COLO668 (cell line): ENCODE results near the gene TMEM91.
"Not testable (repeated sequence)": the region's sequence is repeated elsewhere in the genome, so short reads cannot be mapped to it uniquely, and the experiment has no call there.

Source experiments
- DNase-seq: peaks from one replicate; lab custom pipeline; 2025; ENCODE audit not compliant: unreplicated experiment; lab: John Stamatoyannopoulos, UW

The TMEM91 gene

DNA sequence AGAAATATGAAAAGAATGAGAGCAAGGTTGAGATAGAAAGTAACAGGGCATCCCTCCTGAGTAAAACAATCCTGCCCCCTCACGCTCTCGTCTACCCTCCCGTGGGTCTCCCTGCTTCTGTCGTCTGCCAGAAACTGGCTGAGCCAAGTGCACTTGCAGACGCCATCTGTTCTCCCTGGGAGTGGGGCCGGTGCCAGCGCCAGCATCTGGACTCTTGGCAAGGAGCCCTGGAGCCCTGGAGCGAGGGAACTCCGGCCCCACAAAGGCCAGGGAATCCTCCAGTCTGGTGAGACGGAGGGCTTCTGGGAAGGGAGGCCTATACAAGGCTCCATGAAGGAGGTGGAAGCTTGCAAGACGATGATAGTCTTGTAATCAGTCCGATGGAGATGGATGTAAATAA lies 2.3 kb upstream of the TMEM91 start:
- DNase-seq: no peak

DNA sequence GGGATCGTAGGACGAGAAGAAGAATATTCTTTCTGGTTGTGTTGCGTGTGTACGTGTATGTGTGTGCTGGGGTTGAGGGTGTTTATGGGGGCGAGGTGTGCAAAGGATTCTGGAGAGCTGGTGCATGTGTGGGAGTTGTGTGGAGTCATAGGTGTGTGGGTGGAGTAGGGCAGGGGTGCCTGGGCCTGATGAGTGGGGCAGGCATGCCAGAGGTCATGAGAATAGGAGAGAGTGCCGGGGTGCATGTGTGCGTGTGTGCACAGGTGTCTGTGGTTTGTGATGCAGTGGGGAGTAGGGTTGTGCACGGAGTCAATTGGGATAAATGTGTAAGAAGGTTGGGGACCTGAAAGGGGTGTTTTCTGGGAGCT lies 649 bp downstream of the TMEM91 start:
- DNase-seq: no peak

DNA sequence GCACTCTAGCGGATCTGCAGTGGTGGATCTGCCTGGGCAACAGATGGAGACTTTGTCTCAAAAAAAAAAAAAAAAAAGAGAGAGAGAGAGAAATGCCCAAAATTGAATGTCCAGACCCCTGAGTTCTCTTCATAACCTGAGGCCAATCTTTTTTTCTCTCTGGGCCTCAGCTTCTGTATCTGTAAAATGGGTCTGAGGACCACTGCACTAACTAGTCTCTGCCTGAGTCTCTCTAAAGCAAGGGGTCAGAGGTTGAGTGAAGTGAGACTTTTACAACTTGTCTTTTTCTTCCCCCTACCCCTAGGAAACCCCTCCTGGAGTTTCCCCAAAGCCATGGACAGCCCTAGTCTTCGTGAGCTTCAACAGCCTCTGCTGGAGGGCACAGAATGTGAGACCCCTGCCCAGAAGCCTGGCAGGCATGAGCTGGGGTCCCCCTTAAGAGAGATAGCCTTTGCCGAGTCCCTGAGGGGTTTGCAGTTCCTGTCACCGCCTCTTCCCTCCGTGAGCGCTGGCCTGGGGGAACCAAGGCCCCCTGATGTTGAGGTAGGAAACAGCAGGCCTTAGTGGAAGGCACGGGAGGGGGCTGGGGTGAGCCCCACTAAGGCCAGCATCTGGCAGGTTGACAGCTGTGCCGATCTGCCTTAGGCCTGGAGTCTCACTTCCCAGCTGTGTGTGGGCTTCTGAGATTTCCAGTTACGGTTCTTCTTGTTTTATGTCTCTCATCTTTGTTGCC lies 1.8 kb downstream of the TMEM91 start:
- no peak for DNase-seq

DNA sequence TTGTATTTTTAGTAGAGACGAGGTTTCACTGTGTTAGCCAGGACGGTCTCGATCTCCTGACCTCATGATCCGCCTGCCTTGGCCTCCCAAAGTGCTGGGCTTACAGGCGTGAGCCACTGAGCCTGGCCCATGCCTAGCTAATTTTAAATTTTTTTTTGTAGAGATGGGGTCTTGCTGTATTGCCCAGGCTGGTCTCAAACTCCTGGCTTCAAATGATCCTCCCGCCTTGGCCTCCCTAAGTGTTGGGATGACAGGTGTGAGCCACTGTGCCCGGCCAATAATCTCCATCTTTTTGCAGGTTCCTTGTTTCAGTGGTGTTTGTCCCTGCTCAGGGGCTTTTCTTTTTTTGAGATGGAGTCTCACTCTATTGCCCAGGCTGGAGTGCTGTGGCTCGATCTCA lies 5.2 kb downstream of the TMEM91 start:
- not testable (repeated sequence) for DNase-seq

DNA sequence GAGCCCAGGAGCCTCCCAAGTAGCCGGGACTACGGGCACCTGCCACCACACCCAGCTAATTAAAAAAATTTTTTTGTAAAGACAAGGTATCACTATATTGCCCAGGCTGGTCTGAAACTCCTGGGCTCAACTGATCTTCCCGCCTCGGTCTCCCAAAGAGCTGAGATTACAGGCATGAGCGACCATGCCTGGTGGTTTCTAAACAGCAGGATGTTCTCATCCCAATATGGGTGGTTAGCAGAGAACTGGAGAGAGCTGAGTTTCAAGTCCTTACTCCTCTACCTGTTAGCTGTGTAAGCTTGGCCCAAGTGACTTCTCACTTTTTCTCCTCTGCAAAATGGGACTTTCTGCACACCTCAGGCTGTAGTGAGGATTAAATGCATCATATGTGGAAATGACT lies 8.0 kb downstream of the TMEM91 start:
- no peak for DNase-seq

DNA sequence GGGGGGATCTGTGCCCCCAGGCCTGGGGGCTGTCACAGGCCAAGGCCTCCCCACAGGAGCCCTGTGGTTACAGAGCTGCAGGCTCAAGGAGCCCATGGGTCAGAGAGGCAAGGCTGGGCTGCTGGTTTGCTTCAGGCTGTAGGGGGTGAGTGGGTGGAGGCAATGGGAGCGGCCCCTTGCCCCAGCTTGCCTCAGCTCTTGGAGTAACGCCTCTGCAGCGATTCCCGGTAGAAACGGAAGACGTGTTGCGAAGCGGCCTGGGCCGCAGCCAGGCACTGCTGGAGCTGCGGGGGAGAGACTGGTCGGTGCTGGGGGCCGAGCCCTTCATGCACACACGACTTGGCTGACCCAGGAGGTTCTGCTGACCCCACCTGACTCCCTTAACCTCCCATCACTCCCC lies 10.1 kb downstream of the TMEM91 start:
- DNase-seq: no peak

DNA sequence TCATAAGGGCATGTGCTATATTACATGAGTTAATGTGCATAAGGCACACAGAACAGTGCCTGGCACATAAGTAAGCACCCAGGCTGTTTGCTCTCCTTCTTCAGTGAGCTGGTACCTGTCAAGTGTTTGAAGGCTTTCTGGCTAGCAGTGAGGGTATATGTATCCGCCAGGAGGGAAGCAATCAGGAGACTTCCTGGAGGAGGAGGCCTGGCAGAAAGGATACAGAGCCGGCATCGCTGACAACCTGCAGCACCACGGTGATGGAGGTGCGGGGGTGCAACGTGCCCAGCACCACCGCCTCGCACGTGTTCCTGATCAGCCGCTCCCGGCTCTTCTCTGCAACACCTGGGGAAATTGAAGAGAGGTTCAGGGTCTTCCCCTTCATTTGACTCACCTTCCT lies 15.3 kb downstream of the TMEM91 start:
- DNase-seq: no peak

DNA sequence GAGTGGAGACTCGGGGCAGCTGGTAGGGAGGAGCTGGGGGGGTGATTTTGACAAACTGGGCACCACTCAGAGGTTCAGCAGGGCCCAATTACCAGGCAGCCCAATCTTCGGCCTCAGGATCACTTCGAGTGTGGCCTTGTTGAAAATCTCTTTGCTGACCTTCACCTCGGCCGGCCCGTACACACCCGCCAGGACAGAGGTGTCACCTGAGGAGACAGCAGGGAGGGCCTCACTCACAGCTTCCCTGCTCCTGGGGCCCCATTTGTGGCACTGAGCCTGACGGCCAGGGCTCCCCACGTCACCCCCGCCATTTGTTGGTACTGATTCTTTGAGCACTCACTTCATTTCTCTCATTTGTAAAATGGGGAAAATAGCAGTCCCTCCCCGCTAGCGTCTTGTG lies 16.4 kb downstream of the TMEM91 start:
- DNase-seq: no peak

DNA sequence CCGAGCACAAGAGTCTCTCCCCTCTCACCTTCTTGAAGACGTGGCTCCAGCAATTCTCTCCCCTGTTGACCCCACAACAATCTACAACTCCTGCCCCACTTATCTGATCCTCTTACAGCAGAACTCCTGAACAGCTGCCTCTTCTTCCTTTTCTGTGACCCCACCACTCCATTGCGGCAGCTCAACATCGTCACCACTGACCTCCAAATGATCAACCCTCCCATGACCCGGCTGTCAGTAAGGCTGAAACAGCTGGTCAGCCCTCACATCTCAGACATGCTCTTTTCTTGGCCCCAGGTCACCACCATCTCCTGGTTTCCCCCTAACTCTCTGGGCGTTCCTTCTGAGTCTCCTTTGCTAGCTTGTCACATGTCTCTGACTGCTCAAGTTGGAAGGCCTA lies 19.0 kb downstream of the TMEM91 start:
- DNase-seq: no peak

DNA sequence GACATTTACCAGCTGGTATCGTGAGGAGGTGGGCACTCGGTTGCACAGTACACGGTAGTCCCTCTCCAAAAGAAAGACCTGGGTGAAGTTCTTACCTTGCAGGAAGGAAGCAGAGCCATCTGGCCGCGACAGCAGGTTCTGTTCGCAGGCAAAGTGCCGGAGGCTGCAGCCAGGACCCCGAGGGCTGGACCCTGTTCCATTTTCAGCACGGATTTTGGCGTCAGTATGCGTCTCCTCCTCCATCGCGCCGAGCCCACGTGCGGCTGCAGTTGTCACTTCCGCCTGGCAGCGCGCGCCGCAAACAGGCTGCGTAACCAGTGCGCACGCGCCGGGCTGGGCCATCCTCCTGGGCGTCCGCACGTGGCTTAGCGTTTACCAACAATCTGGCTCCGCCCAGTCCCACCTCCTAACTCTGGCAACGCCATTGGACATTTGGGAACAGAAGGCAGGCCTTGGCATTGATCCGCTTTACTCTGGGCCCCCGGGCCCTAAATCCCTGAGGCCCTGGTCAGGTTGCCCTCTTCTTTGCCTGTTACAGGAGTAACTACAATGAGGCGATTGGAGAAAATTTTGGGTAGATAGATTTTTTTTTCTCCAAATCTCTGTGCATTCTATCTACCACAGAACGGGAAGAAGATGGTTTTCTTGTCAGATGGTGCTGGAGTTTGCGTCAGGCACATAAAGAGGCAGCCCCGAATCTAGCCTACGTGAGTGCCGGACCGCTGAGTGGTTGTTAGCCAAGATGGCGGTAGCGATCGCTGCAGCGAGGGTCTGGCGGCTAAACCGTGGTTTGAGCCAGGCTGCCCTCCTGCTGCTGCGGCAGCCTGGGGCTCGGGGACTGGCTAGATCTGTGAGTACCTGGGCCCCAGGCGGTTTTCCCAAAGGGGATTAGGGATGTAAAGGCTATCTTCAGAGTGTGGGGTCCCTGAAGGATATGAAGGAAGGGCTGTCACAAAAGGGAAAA lies 21.0 kb downstream of the TMEM91 start, which contains the start of the genes BCKDHA and EXOSC5:
TSS of gene BCKDHA (plus strand) at position 733 of the 964 bp plus-strand sequence. CDS start at position 743, 10 bp downstream.
TSS of gene EXOSC5 (minus strand) at position 274 of the 964 bp plus-strand sequence. CDS start at position 243, 31 bp downstream.
- DNase-seq: peak; percentile 99

DNA sequence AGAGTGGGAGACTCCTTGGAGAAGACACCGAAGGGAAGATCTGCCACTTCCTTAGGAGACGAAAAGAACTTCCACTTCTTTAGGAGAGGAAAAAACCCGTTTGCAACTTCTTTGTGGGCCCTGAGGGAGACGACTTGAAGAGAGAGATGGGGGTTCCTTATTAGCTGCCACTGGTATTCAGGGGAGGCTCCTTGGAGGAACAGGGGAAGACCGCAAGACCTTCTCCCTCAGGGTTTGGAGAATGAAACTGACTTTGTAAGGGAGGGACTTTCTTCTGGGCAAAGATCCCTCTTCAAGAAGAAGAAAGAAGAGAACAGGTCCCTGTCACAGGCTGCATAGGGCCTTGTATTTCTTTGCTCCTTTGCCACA lies 21.7 kb downstream of the TMEM91 start:
- no peak for DNase-seq

DNA sequence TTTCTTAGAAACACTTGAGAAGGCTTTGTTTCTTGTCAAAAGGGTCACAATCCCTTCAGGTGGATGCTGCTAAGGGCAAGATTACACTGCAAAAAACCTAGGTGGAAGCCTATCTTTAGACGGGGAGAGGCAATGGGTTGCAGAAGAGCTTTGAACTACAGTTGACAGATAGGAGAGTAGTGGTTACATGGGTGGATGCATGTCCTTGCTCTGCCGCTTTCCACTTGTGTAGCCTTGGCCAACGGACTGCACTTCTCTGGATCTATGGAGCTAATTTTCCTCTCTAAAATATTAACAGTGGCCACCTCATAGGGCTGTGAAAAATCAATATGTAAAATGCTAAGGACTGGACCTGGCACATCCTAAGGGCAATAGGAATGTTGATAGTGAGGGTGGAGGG lies 22.3 kb downstream of the TMEM91 start:
- no peak for DNase-seq

DNA sequence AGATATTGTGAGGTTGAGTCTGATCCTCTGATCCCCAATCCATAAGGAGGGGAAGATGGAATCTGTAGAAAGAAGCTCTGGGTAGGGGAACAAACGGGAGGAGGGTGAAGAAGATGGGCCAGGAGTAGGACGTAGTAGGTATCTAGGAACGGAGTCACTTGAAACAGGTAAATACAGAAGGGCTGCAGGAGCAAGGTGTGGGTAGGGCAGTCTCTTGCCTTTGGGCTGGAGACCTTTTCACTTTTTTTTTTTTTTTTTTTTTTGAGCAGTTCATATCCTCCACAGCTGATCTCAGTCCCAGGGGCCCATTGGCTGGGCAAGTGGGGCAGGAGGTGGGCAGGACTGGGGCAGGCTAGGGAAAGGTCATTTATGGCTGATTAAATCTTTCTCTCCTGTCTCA lies 22.8 kb downstream of the TMEM91 start:
- no peak for DNase-seq

DNA sequence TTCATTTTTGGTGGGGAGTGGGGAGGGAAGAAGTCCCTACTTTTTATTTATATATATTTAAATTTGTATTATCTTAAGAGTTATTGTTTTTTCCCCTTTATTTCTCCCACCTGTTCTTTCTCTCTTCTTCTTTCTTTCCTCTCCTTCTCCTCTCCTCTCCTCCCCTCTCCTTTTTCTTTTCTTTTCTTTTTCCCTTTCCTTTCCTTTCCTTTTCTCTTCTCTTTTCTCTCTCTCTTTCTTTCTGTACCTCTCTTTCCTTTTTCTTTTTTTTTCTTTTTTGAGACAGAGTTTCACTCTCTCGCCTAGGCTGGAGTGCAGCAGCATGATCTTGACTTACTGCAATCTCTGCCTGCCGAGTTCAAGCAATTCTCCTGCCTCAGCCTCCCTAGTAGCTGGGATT lies 23.2 kb downstream of the TMEM91 start:
- DNase-seq: no peak

DNA sequence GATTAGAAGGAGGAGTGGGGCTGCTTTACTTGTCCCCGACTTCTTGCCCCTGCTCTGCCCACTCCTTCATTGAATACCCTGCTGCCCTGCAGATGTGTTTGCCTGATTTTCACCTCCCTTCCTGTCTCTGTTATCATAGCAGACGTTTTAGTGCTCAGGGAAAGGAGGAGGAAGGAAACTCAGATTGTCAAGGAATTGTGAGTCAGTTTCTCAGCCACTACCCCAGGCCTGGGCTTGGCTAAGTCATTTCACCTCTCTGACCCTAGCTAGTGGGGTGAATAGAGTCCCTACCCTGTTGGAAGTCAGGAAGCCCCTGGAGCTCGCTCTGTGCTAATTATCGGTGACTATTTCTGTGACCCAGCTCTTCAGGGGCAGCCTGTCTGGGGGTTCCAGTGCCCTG lies 25.1 kb downstream of the TMEM91 start:
- no peak for DNase-seq

DNA sequence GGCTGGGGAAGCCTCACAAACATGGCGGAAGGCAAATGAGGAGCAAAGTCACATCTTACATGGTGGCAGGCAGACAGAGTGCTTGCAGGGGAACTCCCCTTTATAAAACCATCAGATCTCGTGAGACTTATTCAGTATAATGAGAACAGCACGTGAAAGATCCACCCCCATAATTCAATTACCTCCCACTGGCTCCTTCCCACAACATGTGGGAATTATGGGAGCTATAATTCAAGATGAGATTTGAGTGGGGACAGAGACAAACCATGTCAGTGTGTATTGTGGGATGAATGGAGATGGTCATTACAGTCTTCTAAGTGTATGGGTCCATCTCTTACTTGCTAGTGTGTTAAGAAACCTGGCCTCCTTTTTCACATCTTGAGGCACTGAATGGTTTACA lies 25.7 kb downstream of the TMEM91 start:
- DNase-seq: no peak

DNA sequence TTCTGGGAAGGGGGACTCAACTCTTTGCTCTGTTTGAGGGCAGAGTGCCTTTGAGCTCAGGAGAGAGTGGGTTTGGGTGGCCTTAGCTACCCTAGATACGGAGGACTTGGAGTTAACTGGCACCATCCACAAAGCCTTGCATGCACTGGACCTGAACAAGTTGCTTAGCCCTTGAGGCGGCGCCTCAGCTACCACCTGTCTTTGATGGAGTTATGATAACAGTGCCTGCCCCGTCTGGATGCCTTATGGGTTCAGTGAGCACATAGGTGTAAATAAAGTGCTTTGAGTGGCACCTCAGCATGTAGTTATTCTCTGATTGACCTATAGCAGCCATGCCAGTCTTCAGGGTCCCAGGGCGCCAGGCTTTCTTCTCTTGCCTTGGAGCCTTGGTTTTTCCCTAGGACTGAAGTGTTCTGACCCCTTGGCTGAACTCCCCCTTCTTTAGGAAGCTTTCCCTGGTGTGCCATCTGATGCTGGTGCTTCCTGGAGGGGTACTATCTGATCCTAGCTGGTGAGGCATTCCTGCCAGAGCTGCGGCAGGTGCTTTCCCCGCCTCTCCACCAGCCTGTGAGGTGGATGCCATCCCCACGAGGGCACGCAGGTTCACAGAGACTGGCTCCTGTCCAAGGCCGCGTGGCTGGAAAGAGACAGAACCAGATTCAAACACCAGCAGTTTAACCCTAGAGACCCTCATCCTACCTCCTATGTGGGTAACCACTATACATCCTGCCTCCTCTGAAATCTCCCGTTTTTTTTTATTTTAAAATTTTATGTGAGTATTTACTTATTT lies 27.0 kb downstream of the TMEM91 start:
- DNase-seq: peak; percentile 42

DNA sequence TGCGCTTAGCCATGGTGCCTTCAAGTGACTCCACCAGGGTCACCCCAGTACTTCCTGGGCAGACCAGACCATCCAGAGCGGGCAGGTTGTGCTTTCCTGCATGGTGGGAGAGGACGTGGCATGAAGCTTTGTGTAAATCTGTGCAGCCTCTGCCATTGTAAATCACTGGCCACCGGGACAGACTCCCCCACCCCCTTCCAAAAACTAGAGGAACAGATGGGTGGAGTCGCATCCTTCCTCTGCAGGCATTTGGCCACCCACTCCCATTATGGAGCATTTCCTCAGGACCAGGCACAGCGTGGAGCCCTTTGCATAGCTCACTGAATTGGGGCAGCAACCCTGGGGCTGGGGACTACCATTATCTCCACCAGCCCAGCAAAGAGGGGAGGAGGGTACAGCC lies 29.4 kb downstream of the TMEM91 start:
- no peak for DNase-seq

DNA sequence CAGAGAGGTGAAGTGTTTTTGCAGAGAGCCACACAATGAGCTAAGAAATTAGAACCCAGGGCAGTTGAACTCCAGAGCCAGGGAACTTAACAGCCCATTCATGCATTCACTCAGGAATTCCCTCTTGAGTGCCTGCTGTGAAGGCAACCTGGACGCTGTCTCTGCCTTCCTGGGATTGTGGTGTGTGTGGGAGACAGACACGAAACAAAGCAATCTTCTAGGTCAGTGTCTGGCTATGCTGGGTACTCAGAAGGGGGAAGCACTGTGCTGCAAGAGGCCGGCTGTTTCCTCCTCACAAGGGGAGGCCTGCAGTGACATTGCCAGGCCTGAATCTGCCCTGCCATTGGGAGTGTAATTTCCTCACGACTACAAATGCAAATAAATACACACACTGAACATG lies 30.9 kb downstream of the TMEM91 start:
- no peak for DNase-seq

DNA sequence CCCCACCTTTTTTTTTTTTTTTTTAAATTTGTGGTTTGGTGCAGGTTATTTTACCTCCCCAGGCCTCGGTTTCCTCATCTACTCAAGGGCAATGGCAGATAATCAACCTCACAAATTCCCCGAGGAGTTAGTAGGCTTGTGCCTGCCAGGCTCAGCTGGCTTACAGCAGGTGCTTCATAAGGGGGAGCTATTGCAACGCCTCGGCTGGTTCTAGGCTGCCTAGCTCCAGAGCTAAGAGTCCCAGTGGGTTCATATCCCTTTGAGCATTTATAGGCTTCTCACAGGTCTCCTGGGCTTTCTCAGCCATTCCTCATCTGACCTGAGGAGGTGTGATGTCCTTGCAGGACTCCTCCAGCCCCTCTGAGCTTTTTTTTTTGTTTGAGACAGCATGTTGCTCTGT lies 31.9 kb downstream of the TMEM91 start:
- no peak for DNase-seq

DNA sequence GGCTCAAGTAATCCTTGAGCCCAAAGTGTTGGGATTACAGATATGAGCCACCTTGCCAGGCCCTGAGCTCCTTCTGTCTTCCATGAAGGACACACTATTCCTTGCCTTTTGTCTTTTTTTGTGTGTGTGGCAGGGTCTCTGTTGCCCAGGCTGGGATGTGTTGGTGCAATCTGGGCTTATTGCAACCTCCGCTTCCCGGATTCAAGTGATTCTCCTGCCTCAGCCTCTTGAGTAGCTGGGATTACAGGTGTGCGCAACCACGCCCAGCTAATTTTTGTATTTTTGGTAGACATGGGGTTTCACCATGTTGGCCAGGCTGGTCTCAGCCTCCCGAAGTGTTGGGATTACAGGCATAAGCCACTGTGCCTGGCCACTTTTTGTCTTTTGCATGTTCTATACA lies 32.5 kb downstream of the TMEM91 start:
- DNase-seq: not testable (repeated sequence)
